GM21367 (cell line): ENCODE measurements around the gene IFNAR1.

ENCODE experiments used
- ATAC-seq: cut with Tn5 transposase; IDR thresholded peaks from one replicate; pipeline ENCODE4 v1.9.1; 2021; ENCODE audit not compliant: unreplicated experiment

Gene IFNAR1

DNA sequence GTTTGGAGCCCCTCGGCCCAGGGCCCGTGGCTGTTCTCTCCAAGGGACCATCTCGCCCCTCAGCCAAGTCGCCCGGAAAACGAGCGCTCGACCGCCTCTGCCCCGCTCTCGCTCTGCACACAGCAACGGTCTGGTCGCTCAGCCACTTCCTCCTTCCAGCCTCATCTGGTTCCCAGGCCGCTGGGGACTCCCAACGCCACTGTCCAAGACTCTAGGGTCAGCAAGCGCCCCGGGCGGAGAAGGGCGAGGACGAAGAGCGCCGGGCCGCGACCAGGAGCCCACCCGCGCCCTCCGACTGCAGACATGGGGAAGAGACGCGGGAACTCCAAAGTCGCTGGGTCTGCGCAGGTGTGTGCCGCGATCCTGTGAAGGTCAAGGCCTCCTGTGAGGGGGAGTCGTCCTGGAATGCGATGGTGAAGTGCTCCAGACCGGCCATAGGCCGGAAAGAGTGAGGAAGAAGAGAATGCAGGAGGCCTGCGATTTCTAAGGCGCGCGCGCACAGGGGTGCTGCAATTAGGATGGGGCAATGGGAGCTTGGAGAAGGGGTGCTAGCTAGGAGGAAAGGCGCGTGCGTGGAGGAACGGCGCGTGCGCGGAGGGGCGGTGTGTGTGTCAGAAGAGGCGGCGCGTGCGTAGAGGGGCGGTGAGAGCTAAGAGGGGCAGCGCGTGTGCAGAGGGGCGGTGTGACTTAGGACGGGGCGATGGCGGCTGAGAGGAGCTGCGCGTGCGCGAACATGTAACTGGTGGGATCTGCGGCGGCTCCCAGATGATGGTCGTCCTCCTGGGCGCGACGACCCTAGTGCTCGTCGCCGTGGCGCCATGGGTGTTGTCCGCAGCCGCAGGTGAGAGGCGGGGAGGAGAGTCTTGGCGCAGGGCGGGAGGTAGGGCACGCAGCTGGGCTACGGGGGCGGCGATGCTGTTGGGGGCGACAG is at the start of gene IFNAR1:
Gene IFNAR1, plus strand, starts transcription at position 680 of the 931 bp plus-strand sequence. Its CDS starts 86 bp downstream, at position 766.
- peak; percentile 65 for ATAC-seq

GRCh38 chr21:33278721-33279120 is 46.0 kb upstream of the IFNAR1 start:
- ATAC-seq: no peak

DNA sequence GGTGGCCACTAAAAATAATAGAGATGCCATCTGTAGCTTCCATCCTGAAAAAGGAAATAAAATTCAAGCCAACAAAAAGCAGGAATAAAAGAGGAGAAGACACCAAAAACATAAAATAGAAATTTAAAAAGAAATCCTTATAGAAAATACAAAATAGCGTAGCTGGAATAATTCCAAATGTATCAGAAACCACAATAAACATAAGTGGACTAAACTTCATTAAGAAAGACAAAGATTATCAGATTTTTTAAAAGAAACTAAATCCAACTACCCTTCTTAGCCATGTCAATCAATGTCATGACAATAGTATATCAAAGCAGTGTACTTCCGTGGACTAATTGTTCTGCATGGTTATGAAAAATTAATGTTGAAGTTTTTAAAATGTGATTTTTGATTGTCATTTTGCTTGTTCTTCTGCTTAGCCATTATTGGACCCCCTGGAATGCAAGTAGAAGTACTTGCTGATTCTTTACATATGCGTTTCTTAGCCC is 45.4 kb upstream of the IFNAR1 start:
- no peak for ATAC-seq

DNA sequence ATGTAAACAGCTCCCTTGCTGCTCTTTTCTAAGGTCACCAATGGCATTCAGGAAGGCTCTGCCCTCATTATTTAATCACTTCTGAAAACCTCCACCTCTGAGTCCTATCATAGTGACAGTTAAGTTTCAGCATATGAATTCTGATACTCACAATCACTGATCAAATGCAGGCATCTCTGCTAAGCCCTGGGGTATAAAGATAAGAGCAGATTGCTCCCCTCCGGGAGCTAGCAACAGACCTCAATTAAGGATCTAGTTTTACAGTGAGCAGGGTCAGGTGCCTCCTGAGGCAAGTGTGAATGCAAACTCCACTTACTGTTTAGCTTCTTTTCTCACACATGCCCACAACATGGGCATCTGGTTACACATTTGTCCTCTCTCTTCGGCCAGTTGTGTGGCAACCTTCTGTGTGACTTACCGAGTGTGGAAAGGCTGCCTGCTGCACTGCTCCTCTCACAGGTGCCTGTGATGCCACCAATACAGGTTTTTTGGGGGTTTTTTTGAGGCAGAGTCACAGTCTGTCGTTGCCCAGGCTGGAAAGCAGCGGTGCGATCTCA is 43.6 kb upstream of the IFNAR1 start:
- ATAC-seq: no peak

DNA sequence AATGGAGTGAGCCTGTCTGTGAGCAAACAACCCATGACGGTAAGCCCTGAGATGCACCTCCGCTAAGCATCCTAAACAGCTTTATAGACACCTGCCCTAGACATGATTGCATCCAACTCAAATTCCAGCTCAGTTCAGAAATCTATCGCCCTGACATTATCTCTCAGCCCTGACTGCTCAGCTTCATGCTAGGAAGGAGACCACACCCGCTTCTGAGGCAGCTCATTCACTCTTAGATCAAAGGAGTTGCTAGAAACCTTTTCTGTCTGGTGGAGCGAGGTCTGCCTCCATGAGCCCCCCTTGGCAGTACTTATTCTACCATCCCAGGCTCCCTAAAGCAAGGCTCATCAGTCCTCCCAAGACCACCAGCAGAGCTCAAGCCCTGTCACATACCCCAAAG is 41.6 kb upstream of the IFNAR1 start:
- no peak for ATAC-seq

GRCh38 chr21:33286076-33286475 is 38.7 kb upstream of the IFNAR1 start:
- ATAC-seq: no peak

DNA sequence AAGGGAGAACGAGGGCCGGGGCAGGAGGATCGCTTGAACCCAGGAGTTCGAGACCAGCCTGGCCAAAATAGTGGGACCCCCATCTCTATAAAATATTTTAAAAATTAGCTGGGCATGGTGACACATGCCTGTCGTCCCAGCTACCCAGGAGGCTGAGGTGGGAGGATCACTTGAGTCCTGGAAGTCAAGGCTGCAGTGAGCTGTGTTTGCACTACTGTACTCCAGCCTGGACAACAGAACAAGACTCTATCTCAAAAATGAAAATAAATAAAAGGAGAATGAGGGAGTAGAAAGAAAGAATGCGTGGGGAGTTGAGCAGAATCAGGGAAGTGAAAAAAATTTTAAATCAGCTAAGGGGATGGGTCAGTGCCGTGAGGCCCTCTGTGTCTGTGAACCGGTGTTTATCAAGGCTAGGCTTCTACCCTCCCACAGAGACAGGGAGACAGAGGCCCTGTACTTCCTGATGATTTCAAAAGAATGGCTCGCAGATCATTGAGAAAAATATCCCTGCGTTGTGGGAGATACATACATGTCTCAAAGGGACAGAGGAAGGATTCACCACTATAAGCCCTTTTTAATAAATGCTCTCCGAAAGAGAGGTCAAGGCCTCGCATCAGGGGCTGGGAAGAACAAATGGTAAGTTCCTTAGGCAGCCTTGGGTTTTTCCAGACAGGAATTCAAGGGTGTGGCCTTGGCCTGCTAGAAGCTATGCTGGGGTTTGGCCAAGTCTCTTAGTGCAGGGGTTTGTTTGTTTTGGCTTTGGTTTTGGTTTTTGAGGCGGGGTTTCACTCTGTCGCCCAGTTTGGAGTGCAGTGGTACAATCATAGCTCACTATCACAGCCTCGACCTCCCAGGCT is 37.9 kb upstream of the IFNAR1 start:
- no peak for ATAC-seq

DNA sequence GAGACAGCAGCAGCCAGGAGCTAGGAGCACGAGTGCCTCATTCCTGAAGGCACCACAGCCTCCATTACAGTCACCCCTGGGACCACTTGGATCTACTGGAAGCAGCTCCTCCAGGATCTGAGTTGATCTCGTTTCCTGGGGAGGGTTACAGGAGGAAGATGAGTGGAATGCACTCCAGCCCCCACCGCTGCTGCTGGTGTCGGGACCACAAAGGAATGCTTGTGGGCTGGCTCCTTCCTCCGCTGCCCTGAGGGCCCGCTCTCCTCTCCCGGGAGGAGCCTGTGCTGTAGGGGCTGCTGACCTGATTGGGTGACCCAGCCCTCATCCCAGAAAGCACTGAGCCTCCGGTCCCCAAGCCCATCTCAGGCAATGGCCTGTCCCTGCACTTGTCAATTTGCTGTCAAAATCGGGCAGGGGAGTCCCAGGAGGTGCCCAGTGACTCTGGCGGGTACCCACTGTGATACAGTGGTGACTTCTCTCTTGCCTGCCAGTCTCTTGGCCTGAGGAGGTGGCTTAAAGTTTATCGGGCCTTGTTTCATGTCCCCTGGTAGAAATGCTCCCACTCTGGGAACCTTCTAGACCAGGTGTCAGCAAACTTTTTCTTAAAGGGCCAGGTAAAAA is 35.5 kb upstream of the IFNAR1 start:
- no peak for ATAC-seq

DNA sequence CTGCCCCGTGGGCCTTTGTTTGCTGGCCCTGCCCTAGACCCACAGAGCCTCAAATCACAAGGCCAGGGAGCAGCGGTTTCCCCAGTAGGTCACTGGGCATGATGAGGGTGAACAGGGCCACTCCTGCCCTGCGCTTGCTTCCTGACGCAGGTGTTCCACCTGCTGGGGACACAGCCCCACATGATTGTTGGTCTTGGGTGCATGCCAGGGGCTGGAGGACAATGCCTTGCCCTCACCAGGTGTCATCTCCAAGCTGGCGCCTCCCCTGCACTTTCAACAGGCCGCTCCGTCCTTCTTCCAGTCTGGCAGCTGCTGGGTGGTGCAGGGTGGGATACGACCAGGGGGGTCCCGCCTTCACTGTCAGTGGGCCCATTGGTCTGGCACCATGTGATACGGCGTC is 34.3 kb upstream of the IFNAR1 start:
- ATAC-seq: no peak

DNA sequence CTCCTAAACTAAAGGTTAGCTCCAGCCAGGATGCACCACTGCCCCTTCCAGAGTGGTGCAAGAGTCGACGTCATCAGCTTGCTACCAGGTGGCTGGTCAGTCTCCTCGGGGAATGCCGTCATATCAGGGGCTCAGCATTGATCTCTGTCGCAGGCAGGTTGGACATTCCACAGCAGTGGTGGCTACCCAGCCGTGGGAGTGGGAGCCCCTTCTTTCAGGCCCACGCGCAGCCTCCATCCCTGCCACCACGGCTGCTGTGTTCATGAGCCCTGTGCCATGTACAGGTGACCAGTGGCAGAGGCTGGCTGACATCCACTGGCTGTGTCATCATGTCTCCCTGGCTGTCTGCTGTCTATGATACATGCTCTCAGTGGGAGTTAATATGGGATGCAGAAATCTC is 33.1 kb upstream of the IFNAR1 start:
- no peak for ATAC-seq

- ATAC-seq: no peak
Observed at GRCh38 chr21:33292724-33293123, 32.0 kb upstream of the IFNAR1 start.

- no peak for ATAC-seq
Observed at GRCh38 chr21:33293136-33293535, 31.6 kb upstream of the IFNAR1 start.

- no peak for ATAC-seq
Observed at GRCh38 chr21:33293811-33294216, 31.0 kb upstream of the IFNAR1 start.

- no peak for ATAC-seq
Observed at GRCh38 chr21:33296156-33296555, 28.6 kb upstream of the IFNAR1 start.

DNA sequence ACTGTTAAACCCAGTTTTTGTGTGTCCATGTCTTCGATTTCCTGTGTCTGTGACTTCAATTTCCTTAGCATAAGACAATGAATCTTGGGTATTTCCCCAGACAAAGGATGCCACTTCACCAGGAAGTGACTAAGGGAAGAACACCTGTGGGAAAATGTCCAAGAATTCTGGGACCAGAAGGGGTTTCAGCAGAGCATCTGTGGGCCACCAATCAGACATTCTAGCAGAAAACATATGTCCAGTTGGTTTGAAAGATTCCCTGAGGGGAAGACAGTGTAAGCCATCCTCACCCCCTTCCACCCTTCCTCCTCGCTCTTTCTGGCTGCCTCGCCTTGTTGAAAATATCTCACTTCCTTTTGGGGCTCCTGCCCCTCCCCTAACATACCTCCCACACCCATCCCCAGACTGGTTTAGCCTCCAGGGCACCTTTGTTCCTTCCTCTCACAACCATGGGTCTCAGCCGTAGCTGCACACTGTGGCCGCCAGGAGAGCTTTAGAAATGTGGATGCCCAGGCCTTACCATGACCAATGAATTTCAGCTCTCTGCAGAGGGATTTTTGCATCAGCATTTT is 25.5 kb upstream of the IFNAR1 start:
- no peak for ATAC-seq

DNA sequence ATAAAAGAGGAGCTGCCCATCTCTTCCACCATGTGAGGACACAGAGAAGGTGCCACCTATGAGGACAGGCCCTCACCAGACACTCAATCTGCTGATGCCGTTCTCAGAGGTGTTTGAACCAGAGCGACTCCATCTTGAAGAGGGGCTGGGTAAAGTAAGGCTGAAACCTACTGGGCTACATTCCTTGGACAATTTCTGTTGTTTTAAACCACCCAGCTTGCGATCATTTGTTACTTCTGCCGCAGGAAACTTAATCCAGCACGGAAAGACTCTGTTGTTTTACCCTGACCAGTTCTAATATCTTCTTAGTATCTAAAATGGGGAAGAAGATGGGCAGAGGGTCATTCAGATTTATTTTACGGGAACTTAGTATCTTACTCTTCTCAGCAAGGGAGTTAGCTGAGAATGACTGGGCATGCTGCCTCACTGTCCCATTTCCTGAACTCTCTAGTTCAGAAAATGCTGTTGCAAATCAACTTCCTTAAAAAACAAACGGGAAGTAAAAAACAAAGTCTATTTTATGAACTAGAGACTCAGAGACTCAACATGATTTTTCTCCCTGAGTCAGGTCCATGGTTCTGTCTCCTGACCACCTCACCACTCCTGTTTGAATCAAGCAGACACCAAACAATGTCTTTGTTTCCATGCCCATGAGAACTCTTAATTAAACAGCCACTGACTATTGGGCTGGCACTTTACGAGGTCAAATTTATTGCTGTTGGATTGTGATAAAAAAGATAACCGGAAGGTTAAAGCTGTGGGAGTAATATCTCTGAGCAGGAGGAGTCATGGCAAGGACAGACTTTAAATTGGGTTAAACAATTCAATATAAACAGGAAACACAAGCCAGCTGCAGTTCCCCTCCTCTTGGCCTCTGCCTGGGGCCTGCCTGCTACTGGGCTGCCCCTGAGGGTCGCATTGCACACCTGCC is 23.8 kb upstream of the IFNAR1 start:
- no peak for ATAC-seq

DNA sequence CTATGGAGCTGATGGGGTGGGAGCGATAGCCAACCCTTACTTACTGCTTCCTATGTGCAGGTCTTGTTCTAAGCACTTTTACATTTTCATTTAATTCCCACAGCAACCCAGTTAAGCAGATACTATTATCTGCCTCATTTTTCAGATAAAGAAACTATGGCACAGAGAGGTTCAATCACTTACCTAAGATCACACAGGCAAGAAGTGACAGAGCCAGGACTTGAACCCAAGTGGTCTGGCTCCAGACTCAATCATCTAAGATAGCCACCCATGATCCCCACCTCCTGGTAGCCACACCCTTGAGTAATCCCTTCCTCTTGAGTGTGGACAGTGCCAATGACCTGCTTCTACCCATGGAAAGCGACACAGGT is 23.2 kb upstream of the IFNAR1 start:
- no peak for ATAC-seq

- no peak for ATAC-seq
Observed at GRCh38 chr21:33302055-33302454, 22.7 kb upstream of the IFNAR1 start.

DNA sequence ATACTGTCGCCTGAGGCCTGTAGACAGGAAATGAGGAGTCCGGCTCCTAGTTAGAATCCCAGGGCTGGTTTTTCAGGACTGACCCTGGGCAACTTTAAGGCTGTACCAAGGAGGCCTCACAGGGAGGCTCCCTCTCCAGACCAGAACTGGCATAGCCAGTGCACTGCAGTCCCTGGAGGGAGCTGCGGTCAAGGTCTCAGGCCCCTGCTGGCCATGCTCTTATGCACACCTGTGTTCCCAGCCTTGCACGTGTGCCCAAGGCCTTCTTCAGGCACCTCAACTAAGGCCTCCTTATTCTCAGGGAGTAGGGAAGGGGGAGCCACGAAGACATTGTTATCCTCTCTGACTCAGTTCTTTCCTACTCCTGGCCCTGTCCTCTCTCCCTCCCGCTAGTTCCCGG is 22.0 kb upstream of the IFNAR1 start:
- no peak for ATAC-seq

- no peak for ATAC-seq
Observed at GRCh38 chr21:33305344-33305671, 19.5 kb upstream of the IFNAR1 start.
